ENCODE measurements around the gene TLCD3A. TPM values are rescaled to one million over a fixed set of nuclear protein-coding genes. Genes with fewer than 3 reads are reported as not detected.

The TLCD3A gene
- total and polyA plus RNA-seq, 3 experiments from 2014 or later: 5.2 to 12.1 (median 7.9) TPM

DNA sequence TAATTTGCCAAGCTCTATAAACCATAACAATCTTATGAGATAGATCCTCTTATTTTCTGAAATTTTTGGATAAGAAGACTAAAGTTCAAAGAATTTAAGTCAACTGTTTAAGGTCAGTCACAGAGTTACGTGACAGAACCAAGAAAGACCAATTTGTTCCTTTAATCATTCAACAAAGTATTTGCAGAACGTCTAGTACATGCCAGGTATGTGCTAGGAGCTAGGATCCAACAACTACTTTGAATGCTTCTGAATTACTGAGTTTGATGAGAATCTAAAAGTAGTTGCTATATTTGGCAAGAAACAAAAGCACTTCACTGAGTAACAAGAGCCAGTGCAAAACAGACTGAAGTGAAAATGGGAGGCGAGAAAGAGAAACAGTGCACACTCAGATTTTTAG is 34.7 kb downstream of the TLCD3A start:
- no peak overlapping the region for H3K27ac ChIP-seq (ENCODE audit: low read depth, low read length)
- ChIA-PET CTCF (interaction anchor here (1.0 kb wide), 1 partner anchor 14 kb away, joined by 3 read pairs; no protein-coding TSS in a partner anchor), POLR2A (no interaction called here)
- H3K4me3 Mint-ChIP-seq: no peak overlapping the region
- DNase-seq: no peak
- H3K27me3 ChIP-seq (ENCODE audit: insufficient read depth, low read length, poor library complexity, severe bottlenecking): no peaks in the 10 kb centered on the region
- peaks cover 13 to 74% (median 24%) of the 10 kb centered on the region in 3 donors for H3K36me3 Mint-ChIP-seq
- H3K4me1 ChIP-seq (ENCODE audit: insufficient read depth, low read length): no peaks in the 10 kb centered on the region
- peaks cover 36% of the 10 kb centered on the region for H3K36me3 ChIP-seq (ENCODE audit: insufficient read depth, low read length)
- peaks cover 0 to 2% (median under 1%) of the 10 kb centered on the region in 3 donors for H3K4me1 Mint-ChIP-seq
- no peaks in the 10 kb centered on the region for H3K27me3 Mint-ChIP-seq
- no peaks in the 10 kb centered on the region for H3K9me3 Mint-ChIP-seq
- H3K4me3 ChIP-seq (ENCODE audit: low read length): no peak overlapping the region
- H3K27ac Mint-ChIP-seq: peak overlapping the region in 1 of 8 donors; percentile 59
- no peaks in the 10 kb centered on the region for H3K9me3 ChIP-seq (ENCODE audit: low read length)

DNA sequence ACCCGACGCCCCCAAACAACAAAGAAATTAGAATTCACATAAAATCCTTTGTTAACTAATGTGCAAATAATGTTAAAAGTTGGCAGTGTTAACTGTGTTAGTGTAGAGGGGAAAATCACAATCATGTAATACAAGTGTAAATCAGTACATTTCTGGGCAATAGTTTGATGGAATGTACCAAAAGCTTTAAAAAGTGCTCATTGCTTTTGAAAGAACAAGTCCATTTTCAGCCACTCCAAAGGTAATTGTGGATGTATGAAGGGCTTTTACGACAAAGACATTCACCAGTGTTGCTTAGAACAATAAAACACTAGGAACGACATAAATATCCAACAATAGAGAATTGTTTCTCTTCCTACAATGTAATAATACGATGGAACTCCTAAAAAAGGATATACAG is 40.6 kb downstream of the TLCD3A start:
- H3K27ac Mint-ChIP-seq: no peak overlapping the region
- H3K4me1 Mint-ChIP-seq: peaks cover 5 to 30% (median 7%) of the 10 kb centered on the region in 3 donors
- no peak for DNase-seq
- H3K27me3 Mint-ChIP-seq: no peaks in the 10 kb centered on the region
- Histone ChIP-seq H3K4me1 (ENCODE audit: insufficient read depth, low read length) (no peaks in the 10 kb centered on the region), H3K27me3 (ENCODE audit: insufficient read depth, low read length, poor library complexity, severe bottlenecking) (no peaks in the 10 kb centered on the region), H3K9me3 (ENCODE audit: low read length) (no peaks in the 10 kb centered on the region), H3K27ac (ENCODE audit: low read depth, low read length) (no peak overlapping the region), H3K4me3 (ENCODE audit: low read length) (no peak overlapping the region), H3K36me3 (ENCODE audit: insufficient read depth, low read length) (peaks cover 68% of the 10 kb centered on the region)
- H3K4me3 Mint-ChIP-seq: no peak overlapping the region
- ChIA-PET POLR2A (no interaction called here), CTCF (interaction anchor here (1.0 kb wide), 1 partner anchor 11 kb away, joined by 3 read pairs; no protein-coding TSS in a partner anchor)
- H3K9me3 Mint-ChIP-seq: no peaks in the 10 kb centered on the region
- peaks cover 11 to 90% (median 21%) of the 10 kb centered on the region in 3 donors for H3K36me3 Mint-ChIP-seq

DNA sequence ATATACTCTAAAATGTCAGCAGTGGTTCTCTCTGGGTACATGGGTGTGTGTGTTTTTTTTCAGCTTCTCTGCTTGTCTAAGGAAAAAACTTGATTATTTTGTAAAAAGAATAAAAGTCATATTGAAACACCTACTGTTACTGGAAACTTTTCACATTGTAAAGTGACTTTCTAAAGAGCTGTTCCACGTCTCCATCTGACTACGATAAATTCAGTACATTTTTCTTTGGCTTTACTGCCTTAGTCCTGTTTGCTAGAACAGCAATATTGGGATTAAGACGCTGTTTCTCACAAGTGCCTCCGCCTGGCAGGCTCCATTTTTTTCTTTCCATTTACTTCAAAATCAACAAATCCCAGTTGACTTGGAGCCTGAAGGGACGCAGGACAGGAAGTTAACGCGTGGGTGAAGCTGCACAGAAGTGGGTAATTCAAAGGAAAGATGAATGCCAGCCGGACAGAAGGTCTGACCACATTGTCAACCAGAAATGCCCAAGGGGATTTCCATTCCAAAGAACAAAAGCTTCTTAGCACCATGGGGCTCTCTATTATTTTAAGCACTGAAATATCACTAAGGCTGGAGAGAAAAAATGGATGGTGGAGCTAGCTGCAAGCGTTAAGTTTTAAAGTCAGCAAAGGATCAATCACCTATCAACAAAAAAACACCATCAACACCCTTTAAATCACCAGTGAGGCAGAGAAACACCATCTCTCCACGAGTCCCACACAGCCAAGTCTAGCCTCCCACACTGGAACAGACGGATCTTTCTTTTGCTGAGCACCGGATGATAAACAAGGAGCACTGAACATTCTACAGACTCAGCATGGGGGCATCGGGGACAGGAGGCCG is 41.3 kb downstream of the TLCD3A start:
- CTCF ChIA-PET: interaction anchor here (1.0 kb wide), 1 partner anchor 12 kb away, joined by 3 read pairs; no protein-coding TSS in a partner anchor
- peaks cover 16 to 92% (median 21%) of the 10 kb centered on the region in 3 donors for H3K36me3 Mint-ChIP-seq

DNA sequence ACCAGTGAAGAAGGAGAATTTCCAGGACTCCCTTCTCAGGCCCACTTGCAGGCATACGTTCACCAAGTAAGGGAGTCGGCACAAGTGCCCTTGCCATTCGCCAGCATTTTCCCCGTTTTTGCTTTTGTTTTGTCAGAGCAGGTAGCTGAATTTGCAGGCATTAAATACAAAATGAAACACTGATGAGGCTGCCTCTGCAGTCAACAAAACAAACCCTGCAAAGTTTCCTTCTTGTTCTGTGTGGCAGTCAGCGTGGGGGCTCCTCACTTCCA is 41.9 kb downstream of the TLCD3A start:
- CTCF ChIA-PET: no interaction called here
- no peaks in the 10 kb centered on the region for H3K27me3 Mint-ChIP-seq

More for the DNA sequence above, 41.3 kb downstream of the TLCD3A start:
- Mint-ChIP-seq H3K4me1 (peaks cover 5 to 30% (median 7%) of the 10 kb centered on the region in 3 donors), H3K27ac (peak overlapping the region in 1 of 8 donors; percentile 25), H3K27me3 (no peaks in the 10 kb centered on the region), H3K4me3 (no peak overlapping the region), H3K9me3 (no peaks in the 10 kb centered on the region)
- H3K4me1 ChIP-seq (ENCODE audit: insufficient read depth, low read length): no peaks in the 10 kb centered on the region
- no peaks in the 10 kb centered on the region for H3K27me3 ChIP-seq (ENCODE audit: insufficient read depth, low read length, poor library complexity, severe bottlenecking)
- H3K36me3 ChIP-seq (ENCODE audit: insufficient read depth, low read length): peaks cover 70% of the 10 kb centered on the region
- H3K27ac ChIP-seq (ENCODE audit: low read depth, low read length): no peak overlapping the region
- no peak for DNase-seq
- POLR2A ChIA-PET: no interaction called here
- no peaks in the 10 kb centered on the region for H3K9me3 ChIP-seq (ENCODE audit: low read length)
- no peak overlapping the region for H3K4me3 ChIP-seq (ENCODE audit: low read length)

DNA sequence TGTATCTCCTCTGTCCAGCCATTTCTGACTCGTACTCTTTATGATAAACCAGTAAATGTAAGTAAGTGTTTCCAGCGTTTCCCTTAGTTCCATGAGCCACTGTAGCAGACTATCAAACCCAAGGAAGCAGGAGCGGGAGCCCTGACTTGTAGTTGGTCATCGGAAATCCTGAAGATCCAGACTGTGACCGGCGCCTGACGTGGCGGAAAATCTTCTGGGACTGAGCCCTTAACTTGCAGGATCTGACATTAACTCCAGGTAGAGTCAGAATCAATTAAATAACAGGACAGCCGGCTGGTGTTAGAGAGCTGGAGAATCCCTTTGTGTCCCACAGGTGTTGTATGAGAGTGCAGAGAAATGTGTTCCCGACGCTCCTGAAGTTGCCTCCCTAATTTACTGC is 45.7 kb downstream of the TLCD3A start:
- Histone ChIP-seq H3K4me3 (ENCODE audit: low read length) (no peak overlapping the region), H3K27ac (ENCODE audit: low read depth, low read length) (no peak overlapping the region), H3K36me3 (ENCODE audit: insufficient read depth, low read length) (peaks cover 44% of the 10 kb centered on the region), H3K27me3 (ENCODE audit: insufficient read depth, low read length, poor library complexity, severe bottlenecking) (no peaks in the 10 kb centered on the region), H3K9me3 (ENCODE audit: low read length) (no peaks in the 10 kb centered on the region), H3K4me1 (ENCODE audit: insufficient read depth, low read length) (peaks cover 14% of the 10 kb centered on the region)
- ChIA-PET CTCF (interaction anchor here (1.0 kb wide), 1 partner anchor 218 kb away, joined by 4 read pairs; the partner anchor contains the start of gene TIMM22), POLR2A (interaction anchor here (1.4 kb wide), 1 partner anchor 8 kb away, joined by 3 read pairs; no protein-coding TSS in a partner anchor)
- Mint-ChIP-seq H3K36me3 (peaks cover 11 to 74% (median 12%) of the 10 kb centered on the region in 3 donors), H3K9me3 (no peaks in the 10 kb centered on the region), H3K27me3 (peaks cover 0 to 3% of the 10 kb centered on the region in 2 donors), H3K4me3 (peak overlapping the region in 1 of 7 donors; percentile 40), H3K27ac (no peak overlapping the region), H3K4me1 (peaks cover 23 to 47% (median 29%) of the 10 kb centered on the region in 3 donors)
- DNase-seq: no peak

More for the DNA sequence above, 41.9 kb downstream of the TLCD3A start:
- Mint-ChIP-seq H3K4me1 (peaks cover 5 to 30% (median 7%) of the 10 kb centered on the region in 3 donors), H3K27ac (no peak overlapping the region), H3K36me3 (peaks cover 16 to 91% (median 19%) of the 10 kb centered on the region in 3 donors), H3K4me3 (no peak overlapping the region), H3K9me3 (no peaks in the 10 kb centered on the region)
- POLR2A ChIA-PET: no interaction called here
- Histone ChIP-seq H3K4me1 (ENCODE audit: insufficient read depth, low read length) (no peaks in the 10 kb centered on the region), H3K36me3 (ENCODE audit: insufficient read depth, low read length) (peaks cover 65% of the 10 kb centered on the region), H3K4me3 (ENCODE audit: low read length) (no peak overlapping the region), H3K27ac (ENCODE audit: low read depth, low read length) (no peak overlapping the region), H3K9me3 (ENCODE audit: low read length) (no peaks in the 10 kb centered on the region), H3K27me3 (ENCODE audit: insufficient read depth, low read length, poor library complexity, severe bottlenecking) (no peaks in the 10 kb centered on the region)
- DNase-seq: no peak

DNA sequence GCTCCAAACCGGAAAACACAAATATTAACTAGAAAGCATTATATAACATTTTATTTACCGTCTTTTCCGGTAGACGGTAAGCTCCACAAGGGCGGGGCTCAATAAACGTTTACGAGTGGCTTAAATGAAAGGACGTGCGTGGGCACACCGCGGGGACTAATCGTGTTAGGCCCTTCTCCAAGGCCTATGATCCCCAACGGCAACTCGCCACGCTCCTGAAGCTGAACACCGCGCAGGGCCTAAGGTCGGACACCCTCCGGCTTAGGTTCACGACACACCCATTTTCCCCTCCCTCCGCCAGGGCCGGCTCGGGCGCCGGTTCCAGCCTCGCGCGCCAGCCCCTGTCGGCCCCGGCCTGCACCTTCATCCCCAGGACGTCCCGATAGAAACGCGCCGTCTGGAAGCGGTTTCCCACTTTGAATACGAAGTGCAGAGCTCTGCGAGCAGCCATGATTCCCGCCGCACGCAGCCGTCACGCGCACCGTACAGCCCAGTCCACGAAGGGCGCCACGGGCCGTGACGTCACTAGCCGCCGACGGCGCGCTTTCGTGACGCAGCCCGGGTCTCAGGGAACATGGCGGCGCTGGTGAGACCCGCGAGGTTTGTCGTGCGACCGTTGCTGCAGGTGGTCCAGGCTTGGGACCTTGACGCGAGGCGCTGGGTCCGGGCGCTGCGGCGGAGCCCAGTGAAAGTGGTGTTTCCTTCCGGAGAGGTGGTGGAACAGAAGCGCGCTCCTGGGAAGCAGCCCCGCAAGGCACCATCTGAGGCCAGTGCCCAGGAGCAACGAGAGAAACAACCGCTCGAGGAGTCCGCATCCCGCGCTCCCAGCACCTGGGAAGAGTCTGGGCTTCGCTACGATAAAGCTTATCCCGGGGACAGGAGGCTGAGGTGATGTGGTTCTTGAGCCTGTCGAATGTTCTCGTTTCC is 49.7 kb downstream of the TLCD3A start, which contains the start of the genes GLOD4 and MRM3:
GLOD4 (minus strand) TSS at position 476 of the 927 bp plus-strand sequence; CDS start at position 451, 25 bp downstream.
MRM3 (plus strand) TSS at position 549 of the 927 bp plus-strand sequence; CDS start at position 575, 26 bp downstream.
- peak within 1 kb of the TSS; percentile 90 for H3K27ac ChIP-seq (ENCODE audit: low read depth, low read length)
- CTCF ChIA-PET: interaction anchor here (1.1 to 2.3 kb wide), 8 partner anchors 11 to 217 kb away, joined by 4 to 10 read pairs (median 7); partner anchors contain the start of genes GEMIN4 and TIMM22
- H3K27me3 Mint-ChIP-seq: peaks cover 0 to 3% of the 10 kb centered on the region in 2 donors
- H3K4me3 Mint-ChIP-seq: peak within 1 kb of the TSS; percentile 95 to 99 (median 98)
- peak within 1 kb of the TSS; percentile 96 to 99 (median 98) for H3K27ac Mint-ChIP-seq
- peaks cover 29 to 43% (median 33%) of the 10 kb centered on the region in 3 donors for H3K4me1 Mint-ChIP-seq
- H3K27me3 ChIP-seq (ENCODE audit: insufficient read depth, low read length, poor library complexity, severe bottlenecking): no peaks in the 10 kb centered on the region
- no peaks in the 10 kb centered on the region for H3K9me3 Mint-ChIP-seq
- H3K4me3 ChIP-seq (ENCODE audit: low read length): peak within 1 kb of the TSS; percentile 94
- POLR2A ChIA-PET: interaction anchor here (0.5 to 2.4 kb wide), 6 partner anchors 27 to 214 kb away, joined by 4 to 17 read pairs (median 5); partner anchors contain the start of genes GEMIN4, NXN and TIMM22
- H3K9me3 ChIP-seq (ENCODE audit: low read length): no peaks in the 10 kb centered on the region
- peak; percentile 90 to 97 (median 94) for DNase-seq
- peaks cover 26% of the 10 kb centered on the region for H3K4me1 ChIP-seq (ENCODE audit: insufficient read depth, low read length)
- peaks cover 3 to 55% (median 6%) of the 10 kb centered on the region in 3 donors for H3K36me3 Mint-ChIP-seq
- H3K36me3 ChIP-seq (ENCODE audit: insufficient read depth, low read length): peaks cover 12% of the 10 kb centered on the region

DNA sequence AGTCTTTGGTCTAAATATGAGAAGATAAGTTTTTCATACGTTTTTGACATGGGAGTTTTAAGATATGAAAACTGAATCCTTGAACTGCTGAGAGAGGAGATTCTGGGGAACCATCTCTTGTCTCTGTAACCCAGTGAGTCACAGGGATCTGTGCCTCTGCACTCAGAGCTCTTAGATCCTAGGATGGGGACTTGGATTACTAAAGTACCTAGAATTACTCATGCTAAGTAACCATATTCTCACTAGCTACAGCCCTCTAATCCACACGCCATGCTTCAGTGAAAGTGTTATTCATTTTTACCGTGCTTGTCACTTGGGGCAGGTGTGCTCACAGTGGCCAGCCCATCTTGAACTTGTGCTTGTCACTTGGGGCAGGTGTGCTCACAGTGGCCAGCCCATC is 51.7 kb downstream of the TLCD3A start:
- POLR2A ChIA-PET: no interaction called here

More for the DNA sequence above, 51.7 kb downstream of the TLCD3A start:
- Mint-ChIP-seq H3K4me3 (peak overlapping the region; percentile 52 to 97 (median 63)), H3K4me1 (peaks cover 31 to 43% (median 36%) of the 10 kb centered on the region in 3 donors), H3K9me3 (no peaks in the 10 kb centered on the region), H3K36me3 (peaks cover 0 to 53% (median 5%) of the 10 kb centered on the region in 3 donors), H3K27me3 (peaks cover 0 to 3% of the 10 kb centered on the region in 2 donors), H3K27ac (peak overlapping the region in 4 of 8 donors; percentile 12 to 97 (median 42))
- no peak overlapping the region for H3K27ac ChIP-seq (ENCODE audit: low read depth, low read length)
- H3K9me3 ChIP-seq (ENCODE audit: low read length): no peaks in the 10 kb centered on the region
- H3K4me1 ChIP-seq (ENCODE audit: insufficient read depth, low read length): peaks cover 26% of the 10 kb centered on the region
- CTCF ChIA-PET: no interaction called here
- DNase-seq: no peak
- no peak overlapping the region for H3K4me3 ChIP-seq (ENCODE audit: low read length)
- H3K27me3 ChIP-seq (ENCODE audit: insufficient read depth, low read length, poor library complexity, severe bottlenecking): no peaks in the 10 kb centered on the region
- H3K36me3 ChIP-seq (ENCODE audit: insufficient read depth, low read length): peaks cover 8% of the 10 kb centered on the region
